Activated T-helper 1 cell treated with anti-CD3 and anti-CD28 coated beads, Interleukin-2, amount 50 U/mL, for 16 hours (primary cell): ENCODE results near the gene DHX30.
"Not testable (repeated sequence)": the region's sequence is repeated elsewhere in the genome, so short reads cannot be mapped to it uniquely, and the experiment has no call there.

Experiments used
- DNase-seq, 2 donors: peaks; one replicate each; pipeline ENCODE4 v3.0.0-alpha.2; 2020; ENCODE audit warnings: low read depth in 1 of 2, low spot score in 1 of 2

DHX30 gene

GRCh38 chr3:47813551-47814177 lies 10.7 kb downstream of the DHX30 start:
- DNase-seq, result no peak

DNA sequence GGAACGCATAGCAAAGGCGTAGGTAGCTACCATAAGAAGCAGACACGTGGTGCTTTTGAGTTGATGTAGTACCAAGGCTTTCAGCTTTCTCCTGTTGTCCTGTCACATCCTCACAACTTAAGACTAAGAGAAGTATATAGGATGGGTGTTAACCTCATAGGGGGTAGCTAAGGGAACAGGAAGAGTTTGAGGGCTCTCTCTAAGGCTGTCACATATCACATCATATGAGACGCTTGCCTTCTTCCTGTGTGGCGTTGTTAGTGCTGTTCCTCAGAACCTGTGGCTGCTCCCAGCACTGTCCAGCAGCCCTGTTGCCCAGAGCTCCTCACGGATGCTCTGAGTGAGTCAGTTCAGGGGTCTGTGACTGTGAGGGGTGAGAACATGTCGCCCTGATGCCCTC lies 14.7 kb downstream of the DHX30 start:
- DNase-seq, result no peak

DNA sequence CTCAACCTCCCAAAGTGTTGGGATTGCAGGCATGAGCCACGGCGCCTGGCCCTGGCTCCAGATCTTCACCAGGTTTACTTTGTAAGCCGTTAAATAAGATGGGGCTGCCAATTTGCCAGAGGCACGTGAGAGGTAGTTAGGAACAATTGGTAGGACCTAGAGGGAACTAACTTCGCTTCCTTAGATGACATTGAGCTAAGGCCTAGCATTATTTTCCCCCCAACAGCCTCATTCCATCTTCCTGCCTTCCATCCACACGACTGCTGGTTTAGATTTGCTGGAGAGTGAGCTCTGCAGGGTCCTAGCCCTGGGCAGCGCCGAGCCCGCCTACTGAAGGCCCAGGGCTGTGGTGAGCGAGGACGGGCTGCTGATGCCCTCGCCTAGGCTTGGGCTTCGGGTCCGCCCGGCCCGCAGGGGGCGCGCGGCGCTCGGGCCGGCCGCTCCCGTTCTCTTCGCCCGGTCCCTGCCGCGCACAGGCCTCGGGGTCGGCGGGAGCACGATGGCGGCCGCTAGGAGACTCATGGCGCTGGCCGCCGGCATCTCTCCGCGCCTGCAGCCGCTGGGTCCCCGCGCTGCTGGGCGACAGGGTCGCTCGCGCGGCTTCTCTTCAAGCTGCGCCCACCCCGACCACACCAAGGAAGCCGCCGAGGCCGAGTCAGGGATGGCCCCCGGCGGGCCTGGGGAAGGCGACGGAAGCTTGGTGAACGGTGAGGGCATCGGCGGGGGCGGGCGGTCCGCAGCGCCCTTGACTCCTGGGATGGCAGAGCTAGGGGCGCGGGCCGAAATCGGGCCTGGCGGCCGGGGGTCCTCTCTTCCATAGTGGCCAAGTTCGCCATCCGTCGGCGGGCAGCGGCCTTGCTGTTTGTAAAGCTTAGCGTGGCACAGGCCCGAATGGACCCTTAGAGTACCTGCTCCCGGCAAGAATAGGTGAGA lies 21.9 kb downstream of the DHX30 start:
- DNase-seq, result peak; percentile 49 to 69

- DNase-seq, result no peak
Measured at GRCh38 chr3:47825590-47825989, 22.7 kb downstream of the DHX30 start.

GRCh38 chr3:47829482-47829881 lies 26.5 kb downstream of the DHX30 start:
- not testable (repeated sequence) for DNase-seq

DNA sequence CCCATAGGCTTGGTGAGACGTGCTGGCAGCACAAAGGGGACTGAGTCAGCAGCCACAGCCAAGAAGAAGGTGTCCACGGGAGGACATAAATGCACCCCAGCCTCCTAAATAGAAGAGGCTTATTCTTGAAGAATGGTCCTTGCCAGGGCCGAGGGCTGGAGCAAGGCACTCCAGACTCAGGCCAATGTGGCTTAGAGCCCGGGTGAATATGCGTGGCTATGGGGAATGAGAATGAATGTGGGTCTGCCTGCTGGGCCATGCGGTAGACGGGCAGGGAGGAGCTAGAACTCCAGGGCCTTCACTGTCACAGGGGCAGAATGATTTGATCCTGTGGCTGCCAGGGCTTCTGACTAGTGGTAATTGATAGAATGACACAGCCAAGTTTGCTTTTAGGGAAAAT lies 34.0 kb downstream of the DHX30 start:
- DNase-seq, result no peak

- DNase-seq, result no peak
Measured at GRCh38 chr3:47838503-47838902, 35.6 kb downstream of the DHX30 start.

DNA sequence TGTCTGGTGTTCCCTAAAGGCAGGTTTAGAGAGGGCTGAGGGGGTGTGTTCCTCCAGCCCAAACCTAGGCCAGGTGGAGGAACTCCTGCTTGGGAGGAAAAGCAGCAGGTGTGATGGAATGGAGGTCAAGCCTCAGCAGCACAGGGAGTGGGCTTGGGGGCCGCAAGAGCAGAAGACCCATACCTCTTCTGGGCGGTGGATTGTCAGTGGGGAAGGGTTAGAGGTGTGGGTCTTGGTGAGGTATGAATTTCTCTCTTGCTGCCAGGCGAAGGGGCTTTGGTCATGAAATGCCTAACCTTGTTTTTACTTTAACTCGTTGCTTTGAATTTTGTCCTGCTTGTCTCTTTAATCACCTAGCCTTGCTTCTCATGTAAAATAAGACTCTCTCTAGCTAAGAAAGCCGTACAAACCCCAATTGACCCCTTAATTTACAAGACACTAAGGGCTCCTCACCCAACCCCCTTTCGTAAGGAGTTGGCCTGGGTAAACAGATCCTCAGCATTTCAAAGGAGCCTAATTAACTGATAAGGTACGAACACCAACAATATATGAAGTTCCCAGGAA lies 38.9 kb downstream of the DHX30 start:
- no peak for DNase-seq

DNA sequence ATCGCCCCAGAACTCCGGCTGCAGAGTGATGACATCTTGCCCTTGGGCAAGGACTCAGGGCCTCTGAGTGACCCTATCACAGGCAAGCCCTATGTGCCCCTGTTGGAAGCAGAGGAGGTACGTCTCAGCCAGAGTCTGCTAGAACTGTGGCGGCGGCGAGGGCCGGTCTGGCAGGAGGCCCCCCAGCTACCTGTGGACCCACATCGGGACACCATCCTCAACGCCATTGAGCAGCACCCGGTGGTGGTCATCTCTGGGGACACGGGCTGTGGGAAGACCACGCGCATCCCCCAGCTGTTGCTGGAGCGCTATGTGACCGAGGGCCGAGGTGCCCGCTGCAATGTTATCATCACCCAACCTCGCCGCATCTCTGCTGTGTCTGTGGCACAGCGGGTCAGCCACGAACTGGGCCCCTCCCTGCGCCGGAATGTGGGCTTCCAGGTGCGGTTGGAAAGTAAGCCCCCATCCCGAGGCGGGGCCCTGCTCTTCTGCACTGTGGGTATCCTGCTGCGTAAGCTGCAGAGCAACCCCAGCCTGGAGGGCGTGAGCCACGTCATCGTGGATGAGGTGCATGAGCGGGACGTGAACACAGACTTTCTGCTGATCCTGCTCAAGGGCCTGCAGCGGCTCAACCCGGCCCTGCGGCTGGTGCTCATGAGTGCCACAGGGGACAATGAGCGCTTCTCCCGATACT lies 43.4 kb downstream of the DHX30 start:
- no peak for DNase-seq

DNA sequence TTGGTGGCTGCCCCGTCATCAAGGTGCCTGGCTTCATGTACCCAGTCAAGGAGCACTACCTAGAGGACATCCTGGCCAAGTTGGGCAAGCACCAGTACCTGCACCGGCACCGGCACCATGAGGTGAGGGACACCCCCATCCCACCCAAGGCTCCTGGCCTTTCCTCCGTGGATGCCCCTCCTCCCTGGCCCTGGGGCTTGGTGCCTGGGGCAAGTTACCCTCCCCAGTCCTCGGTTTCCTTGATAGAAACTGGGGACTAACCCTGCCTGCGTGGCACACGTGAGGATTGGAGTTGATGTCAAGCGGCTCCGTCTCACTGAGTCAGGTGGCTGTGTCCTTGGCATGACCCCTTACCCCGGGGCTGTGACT lies 43.9 kb downstream of the DHX30 start:
- no peak for DNase-seq

DNA sequence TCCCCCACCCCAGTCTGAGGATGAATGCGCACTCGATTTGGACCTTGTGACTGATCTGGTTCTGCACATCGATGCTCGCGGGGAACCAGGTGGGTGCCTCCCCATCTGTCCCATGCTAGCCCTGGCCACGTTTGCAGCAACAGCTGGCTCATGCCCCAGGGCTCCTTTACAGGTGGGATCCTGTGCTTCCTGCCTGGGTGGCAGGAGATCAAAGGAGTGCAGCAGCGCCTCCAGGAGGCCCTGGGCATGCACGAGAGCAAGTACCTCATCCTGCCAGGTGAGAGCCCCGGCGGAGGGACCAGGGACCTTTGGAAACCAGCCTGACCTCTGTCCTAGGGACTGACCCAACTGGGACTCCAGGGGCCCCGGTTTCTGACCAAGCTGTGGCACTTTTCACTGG lies 44.3 kb downstream of the DHX30 start:
- no peak for DNase-seq

- DNase-seq, result no peak
Measured at GRCh38 chr3:47847801-47848518, 45.0 kb downstream of the DHX30 start.

- no peak for DNase-seq
Measured at GRCh38 chr3:47848599-47849117, 45.7 kb downstream of the DHX30 start.

- DNase-seq, result no peak
Measured at GRCh38 chr3:47849186-47849698, 46.3 kb downstream of the DHX30 start.

DNA sequence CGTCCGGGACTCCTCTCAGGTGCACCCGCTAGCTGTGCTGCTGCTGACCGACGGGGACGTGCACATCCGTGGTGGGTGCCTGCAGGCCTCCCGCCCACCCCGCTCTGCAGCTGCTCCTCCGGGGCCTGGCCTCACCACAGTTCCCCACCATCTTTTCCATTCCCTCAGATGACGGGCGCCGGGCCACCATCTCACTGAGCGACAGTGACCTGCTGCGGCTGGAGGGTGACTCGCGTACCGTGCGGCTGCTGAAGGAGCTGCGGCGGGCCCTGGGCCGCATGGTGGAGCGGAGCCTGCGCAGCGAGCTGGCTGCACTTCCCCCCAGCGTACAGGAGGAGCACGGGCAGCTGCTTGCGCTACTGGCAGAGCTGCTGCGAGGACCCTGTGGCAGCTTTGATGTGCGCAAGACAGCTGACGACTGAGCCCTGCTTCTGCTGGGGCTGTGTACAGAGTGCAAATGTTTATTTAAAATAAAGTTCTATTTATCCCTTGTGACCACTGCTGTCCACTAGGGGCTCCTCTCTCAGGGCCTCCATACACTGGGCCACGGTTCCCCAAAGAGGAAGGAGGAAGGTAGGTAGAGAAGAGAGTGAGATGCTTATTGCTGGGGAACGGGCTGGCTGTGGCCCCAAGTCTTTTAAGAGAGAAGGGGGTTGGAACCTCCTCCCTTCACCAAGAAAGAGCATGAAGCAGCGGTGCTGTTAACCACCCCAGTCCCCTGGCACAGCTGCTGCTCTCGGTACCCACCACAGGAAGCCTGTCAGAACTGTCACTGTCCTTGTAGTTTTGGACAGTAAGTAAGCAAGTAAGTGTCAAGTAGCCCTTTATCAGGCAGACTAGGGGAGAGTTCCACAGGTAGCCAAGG lies 47.0 kb downstream of the DHX30 start:
- DNase-seq, result no peak

GRCh38 chr3:47850564-47851410 lies 47.8 kb downstream of the DHX30 start:
- no peak for DNase-seq

GRCh38 chr3:47851888-47852603 lies 49.1 kb downstream of the DHX30 start:
- no peak for DNase-seq
